Measurements from ENCODE around the gene RPL34. TPM values are rescaled to one million over a fixed set of nuclear protein-coding genes. Genes with fewer than 3 reads are reported as not detected.

The RPL34 gene
- total RNA-seq, 2 experiments from 2014 or later, result 1,848 to 1,919 TPM

- Mint-ChIP-seq H3K27ac (no peak overlapping the region), H3K4me3 (no peak overlapping the region), H3K27me3 (no peaks in the 10 kb centered on the region), H3K9me3 (no peaks in the 10 kb centered on the region), H3K4me1 (ENCODE audit: low read depth) (peaks cover 4% of the 10 kb centered on the region), H3K36me3 (ENCODE audit: low read depth) (no peaks in the 10 kb centered on the region)
- POLR2A ChIA-PET, result no interaction called here
- no peak for ATAC-seq
- DNase-seq, result no peak
- CTCF ChIA-PET, result interaction anchor here (1.4 kb wide), 1 partner anchor 13 kb away, joined by 5 read pairs; no protein-coding TSS in a partner anchor
- intact Hi-C loops (cut with micrococcal nuclease), result no loop called here
- no peak for TF ChIP-seq CTCF (IDR thresholded peaks at IDR 0.05)
Observed at GRCh38 chr4:108674356-108674977, 54.1 kb downstream of the RPL34 start.

Other genes with a start within 250 kb of the RPL34 start
- gene OSTC, start 30.0 kb downstream of the RPL34 start, total RNA-seq, result 10 to 100 TPM; 75.7 to 80.0 TPM
- not detected for gene ETNPPL, start 142.5 kb downstream of the RPL34 start, total RNA-seq

All from activated CD8-positive, alpha-beta T cell treated with anti-CD3 and anti-CD28 coated beads for 36 hours (primary cell).